GM12878 (cell line): ENCODE results near the gene CLNK. TPM values are rescaled to one million over a fixed set of nuclear protein-coding genes. Genes with fewer than 3 reads are reported as not detected.

ENCODE experiments used
- ATAC-seq: fragments of 200-7000 bp; cut with Tn5 transposase; 3 replicates; pipeline ENCODE4 v1.9.1; 2020; ENCODE audit warnings: mild to moderate bottlenecking, moderate library complexity
- BruUV-seq: library from RNA; stranded (reverse); fragments of 400-500 nt; replicated peaks from 2 replicates; lab custom pipeline; 2021; lab: Mats Ljungman, UMichigan
- CTCF ChIA-PET: fragments of 300-600 bp; sonication (Branson Sonifier 250); formaldehyde crosslinking; extraction: SDS; loops from one replicate; lab custom pipeline; 2021; ENCODE audit warnings: inconsistent platforms; lab: Yijun Ruan, JAX
- POLR2A ChIA-PET: fragments of 350-600 bp; formaldehyde crosslinking; extraction: SDS; loops from one replicate; lab custom pipeline; 2021; ENCODE audit warnings: inconsistent platforms; lab: Charles Lee
- RAD21 ChIA-PET: fragments of 300-600 bp; sonication (Branson Sonifier 250); formaldehyde crosslinking; loops from one replicate; lab custom pipeline; 2023; ENCODE audit warnings: antibody characterized with exemption; ENCODE audit not compliant: unreplicated experiment; lab: Charles Lee
- SMC1A ChIA-PET: fragments of 300-600 bp; sonication (Branson Sonifier 250); formaldehyde crosslinking; loops from one replicate; lab custom pipeline; 2023; ENCODE audit not compliant: unreplicated experiment, uncharacterized antibody; lab: Charles Lee
- DNase-seq: peaks from one replicate; pipeline ENCODE4 v3.0.0-alpha.2; 2011; ENCODE audit warnings: low read depth, low spot score
- FAIRE-seq: peaks from 3 replicates; lab custom pipeline; 2011; peaks lifted over from hg19 to GRCh38; lab: Jason Lieb, UNC
- H2AFZ ChIP-seq: 2 replicates; pipeline ENCODE4 v1.6.0; 2011; ENCODE audit warnings: low read depth, low read length, control low read depth; ENCODE audit not compliant: control insufficient read depth
- H3K27ac ChIP-seq: 2 replicates; pipeline ENCODE4 v1.5.1; 2011; ENCODE audit warnings: control low read depth; ENCODE audit not compliant: control insufficient read depth, insufficient read depth
- H3K27me3 ChIP-seq, 2 experiments: replicated peaks in 1 of 2; 2 replicates each; pipeline versions ENCODE4 v1.6.0 to v1.6.1; 2011; ENCODE audit warnings: low read length in 1 of 2; ENCODE audit not compliant: control insufficient read depth in 2 of 2, insufficient read depth in 2 of 2
- H3K36me3 ChIP-seq, 2 experiments: 2 replicates each; pipeline ENCODE4 v1.5.1; 2011; ENCODE audit warnings: low read length in 1 of 2; ENCODE audit not compliant: control insufficient read depth in 2 of 2, insufficient read depth in 2 of 2
- H3K4me1 ChIP-seq: 2 replicates; pipeline ENCODE4 v1.6.1; 2011; ENCODE audit warnings: mild to moderate bottlenecking, low read length, moderate library complexity, mixed read lengths; ENCODE audit not compliant: control insufficient read depth, insufficient read depth
- H3K4me2 ChIP-seq: 2 replicates; pipeline ENCODE4 v1.6.0; 2011; ENCODE audit warnings: control low read depth; ENCODE audit not compliant: control insufficient read depth, insufficient read depth
- H3K4me3 ChIP-seq: fragments of 200-600 bp; sonication (generic); 2 replicates; pipeline ENCODE4 v1.5.1; 2016
- H3K79me2 ChIP-seq: 2 replicates; pipeline ENCODE4 v1.6.0; 2011; ENCODE audit warnings: low read length; ENCODE audit not compliant: control insufficient read depth, insufficient read depth
- H3K9ac ChIP-seq: 2 replicates; pipeline ENCODE4 v1.8.0; 2011; ENCODE audit warnings: low read length, control low read depth, mixed read lengths; ENCODE audit not compliant: control insufficient read depth, insufficient read depth
- H3K9me3 ChIP-seq: replicated peaks from 3 replicates; pipeline ENCODE4 v1.5.1; 2011; ENCODE audit warnings: mild to moderate bottlenecking, low read length; ENCODE audit not compliant: control insufficient read depth, insufficient read depth
- H4K20me1 ChIP-seq: 2 replicates; pipeline ENCODE4 v1.6.0; 2011; ENCODE audit not compliant: control insufficient read depth, insufficient read depth
- BMI1 ChIP-seq: fragments of 450-650 bp; IDR thresholded peaks from 2 replicates; pipeline ENCODE4 v1.6.1; 2016; ENCODE audit warnings: mild to moderate bottlenecking, moderate library complexity, borderline replicate concordance
- CHD4 ChIP-seq: fragments of 200-600 bp; sonication (generic); IDR thresholded peaks from 2 replicates; pipeline ENCODE4 v1.6.1; 2016; ENCODE audit warnings: mild to moderate bottlenecking
- ETV6 ChIP-seq, 2 experiments: fragments of 450-650 bp in 1 of 2; IDR thresholded peaks in 1 of 2; conservative IDR thresholded peaks in 1 of 2; 2 replicates each; pipeline ENCODE4 v1.6.1; 2014; ENCODE audit warnings: antibody characterized with exemption in 1 of 2, borderline replicate concordance in 1 of 2, low read depth in 1 of 2, mild to moderate bottlenecking in 1 of 2, moderate library complexity in 1 of 2
- HCFC1 ChIP-seq: fragments of 150-350 bp; IDR thresholded peaks from 2 replicates; pipeline ENCODE4 v1.6.1; 2014; ENCODE audit warnings: low read length
- JUNB ChIP-seq: IDR thresholded peaks from 2 replicates; pipeline ENCODE4 v1.6.1; 2016; ENCODE audit warnings: antibody characterized with exemption, mild to moderate bottlenecking
- KLF5 ChIP-seq: fragments of 450-650 bp; IDR thresholded peaks from 2 replicates; pipeline ENCODE4 v1.6.1; 2014; ENCODE audit warnings: mild to moderate bottlenecking; ENCODE audit not compliant: partially characterized antibody
- NRF1 ChIP-seq: conservative IDR thresholded peaks from 2 replicates; pipeline ENCODE4 v1.6.1; 2011; ENCODE audit warnings: mild to moderate bottlenecking, low read depth, low read length, improper control_type of control experiment
- SUPT20H ChIP-seq: IDR thresholded peaks from 2 replicates; pipeline ENCODE4 v1.6.1; 2011; ENCODE audit warnings: low read depth, mild to moderate bottlenecking, low read length, moderate library complexity, borderline replicate concordance; ENCODE audit not compliant: control insufficient read depth
- TAF1 ChIP-seq: IDR thresholded peaks from 2 replicates; pipeline ENCODE4 v1.6.1; 2011; ENCODE audit warnings: mild to moderate bottlenecking, low read depth, low read length, borderline replicate concordance
- ZBTB4 ChIP-seq: fragments of 450-650 bp; formaldehyde crosslinking; IDR thresholded peaks from 2 replicates; pipeline ENCODE4 v1.4.0; 2022; ENCODE audit warnings: mild to moderate bottlenecking, moderate library complexity
- WGBS: methylation state at CpG from one replicate; pipeline ENCODE4 v1.1.6; 2016; ENCODE audit warnings: low lambda C conversion rate; ENCODE audit not compliant: insufficient replicate concordance, insufficient coverage; ENCODE audit errors: missing lambda C conversion rate; 5-methylcytosine and 5-hydroxymethylcytosine counted together
- in situ Hi-C: fragments of 300-500 bp; cut with MboI; formaldehyde crosslinking; loops from 9 replicates; pipeline ENCODE4 v1.14.3; 2018; ENCODE audit warnings: mixed read lengths
- intact Hi-C: fragments of 100-400 bp; cut with micrococcal nuclease; formaldehyde crosslinking; loops from one replicate; pipeline ENCODE4 v1.14.2; 2022; ENCODE audit not compliant: unreplicated experiment
- polyA plus RNA-seq, 11 experiments: library from polyadenylated mRNA; depleted of rRNA in 4 of 11; unstranded in 6 of 11; stranded (reverse) in 5 of 11; fragments of >200 nt; fragmentation: Nextera tagmentation in 4 of 11; fragmentation: Illumina TruSeq in 1 of 11; extraction: Ambion mirVana in 4 of 11; extraction: Trizol in 1 of 11; gene quantifications; 1 replicate in 1 of 11; 2 replicates in 10 of 11; pipeline versions ENCODE4 v1.2.1 to v1.2.3, GENCODE V29; 2011 to 2016; ENCODE audit warnings: inconsistent platforms in 2 of 11, missing spikeins in 2 of 11, low read depth in 1 of 11
- total RNA-seq, 4 experiments: library from RNA; depleted of rRNA in 3 of 4; stranded (reverse); fragments of >200 nt in 3 of 4; fragmentation: Illumina TruSeq in 1 of 4; extraction: Trizol in 1 of 4; gene quantifications; 2 replicates each; pipeline versions ENCODE4 v1.2.1 to v1.2.3, GENCODE V29; 2013 to 2021

Gene CLNK
- total and polyA plus RNA-seq, 10 of the 15 experiments (the other 5 are each of a cell fraction or from before 2014, with no cell fraction given) = 2.1 to 14.3 (median 2.7) TPM

- TF ChIP-seq NRF1 (no peak), BMI1 (no peak), CHD4 (no peak), HCFC1 (no peak), SUPT20H (no peak), KLF5 (no peak), JUNB (no peak), ZBTB4 (CRISPR knock-in tag) (no peak), TAF1 (no peak)
Measured at GRCh38 chr4:10696253-10696652, 11.7 kb upstream of the CLNK start (continued).

DNA sequence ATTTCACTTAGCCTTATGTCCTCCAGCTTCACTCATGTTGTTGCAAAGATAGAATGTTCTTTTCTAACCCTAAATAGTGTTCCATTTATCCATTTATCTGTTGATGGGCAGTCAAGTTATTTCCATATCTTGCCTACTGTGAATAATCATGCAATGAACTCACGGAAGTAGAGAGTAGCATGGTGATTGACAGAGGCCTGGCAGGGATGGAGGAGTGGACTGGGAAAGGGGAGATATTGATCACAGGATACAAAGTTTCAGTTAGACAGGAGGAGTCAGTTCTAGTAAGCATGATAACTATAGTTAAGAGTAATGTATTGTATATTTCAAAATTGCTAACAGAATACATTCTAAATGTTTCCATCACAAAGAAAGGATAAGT is 10.3 kb upstream of the CLNK start:
- no peak for FAIRE-seq
- CTCF ChIA-PET = interaction anchor here (1.5 kb wide), 1 partner anchor 63 kb away, joined by 3 read pairs; no protein-coding TSS in a partner anchor

More for the DNA sequence above, 10.3 kb upstream of the CLNK start:
- Histone ChIP-seq H3K4me1 (peaks cover 9% of the 10 kb centered on the region), H3K9ac (no peak overlapping the region), H4K20me1 (no peaks in the 10 kb centered on the region), H3K9me3 (no peaks in the 10 kb centered on the region; the same call in 2 of the 3 replicates), H3K27me3 (no peaks in the 10 kb centered on the region), H3K27ac (no peak overlapping the region), H3K4me3 (no peak overlapping the region), H3K4me2 (no peak overlapping the region), H2AFZ (no peak overlapping the region), H3K79me2 (no peaks in the 10 kb centered on the region), H3K36me3 (no peaks in the 10 kb centered on the region)
- DNase-seq (no peak), ATAC-seq (no peak)
- POLR2A ChIA-PET = no interaction called here
- RAD21 ChIA-PET = no interaction called here
- in situ Hi-C loops (no loop called here), intact Hi-C loops (no loop called here)
- no TSS peak for BruUV-seq
- SMC1A ChIA-PET = interaction anchor here (1.0 to 2.2 kb wide), 2 partner anchors 15 to 38 kb away, joined by 3 to 6 read pairs; no protein-coding TSS in a partner anchor
- no peak for TF ChIP-seq ETV6 (conservative IDR thresholded peaks at IDR 0.05 in 1 of 2, IDR thresholded peaks at IDR 0.05 in 1 of 2; ENCODE audit: borderline replicate concordance in 1 of 2, low read depth in 1 of 2)
- 100% methylated on average over 1 of the region's 1 CpG for WGBS
